Psoas muscle (tissue), 8 donors: ENCODE data around the gene EDN2. TPM values are rescaled to one million over a fixed set of nuclear protein-coding genes. Genes with fewer than 3 reads are reported as not detected.

Experiments
- ATAC-seq, 4 donors: fragments of 200-7000 bp; cut with Tn5 transposase; one replicate each; pipeline ENCODE4 v1.9.1; 2020; ENCODE audit warnings: moderate library complexity in 3 of 4, mild to moderate bottlenecking in 2 of 4
- DNase-seq, 2 donors: peaks; one replicate each; pipeline ENCODE4 v3.0.0-alpha.2; 2020
- H3K27ac ChIP-seq: fragments of 200-600 bp; one replicate; pipeline ENCODE4 v1.8.0; 2022
- H3K27me3 ChIP-seq, 3 donors: fragments of 200-600 bp in 1 of 3; one replicate each; pipeline versions ENCODE4 v1.6.1 to v1.8.0; 2013 to 2022; ENCODE audit warnings: low read length in 2 of 3, mild to moderate bottlenecking in 2 of 3, moderate library complexity in 1 of 3; ENCODE audit not compliant: insufficient read depth in 3 of 3
- H3K36me3 ChIP-seq, 2 donors: fragments of 200-600 bp in 1 of 2; one replicate each; pipeline versions ENCODE4 v1.6.1 to v1.8.0; 2013 to 2022; ENCODE audit warnings: low read depth in 1 of 2, mild to moderate bottlenecking in 1 of 2, moderate library complexity in 1 of 2; ENCODE audit not compliant: insufficient read depth in 1 of 2
- H3K4me1 ChIP-seq: fragments of 200-600 bp; one replicate; pipeline ENCODE4 v1.8.0; 2022
- H3K4me3 ChIP-seq: fragments of 200-600 bp; one replicate; pipeline ENCODE4 v1.8.0; 2022; ENCODE audit warnings: mild to moderate bottlenecking
- H3K9me3 ChIP-seq: fragments of 200-600 bp; one replicate; pipeline ENCODE4 v1.8.0; 2022
- CTCF ChIP-seq: fragments of 200-600 bp; IDR thresholded peaks from one replicate; pipeline ENCODE4 v1.8.0; 2022; ENCODE audit warnings: antibody characterized with exemption
- WGBS, 3 donors: extraction: QIAGEN DNeasy Blood & Tissue Kit; methylation state at CpG; one replicate each; pipeline versions ENCODE4 v1.1.6 to v1.1.7; 2013; 5-methylcytosine and 5-hydroxymethylcytosine counted together
- intact Hi-C, 2 donors: fragments of 100-400 bp; cut with DNase I; formaldehyde crosslinking; loops; one replicate each; pipeline versions ENCODE4 v1.11.0 to v1.14.2; 2022
- polyA plus RNA-seq, 3 donors: library from polyadenylated mRNA; stranded (reverse); fragments of 200-250 nt; gene quantifications; one replicate each; pipeline ENCODE4 v1.2.3, GENCODE V29; 2013
- total RNA-seq, 4 donors: library from RNA; stranded (reverse); fragmentation: NEBNext Ultra II Directional in 2 of 4; extraction: Animal tissue kit (Norgen Biotek cat#: 25700) in 2 of 4; gene quantifications; one replicate each; pipeline versions ENCODE4 v1.2.1 to v1.2.4, GENCODE V29; 2021 to 2023
- donor health status: healthy with polysubstance abuse.
- donor health status: DM: no; HTN: no; CAD: no; lungs with moderate emphysema.
- donor health status: Bipolar disorder and iron deficiency.
- donor health status: healthy.
- donor health status: DM: yes; HTN: yes; CAD: no.
- donor health status: DM: no; HTN: no; CAD: no.
- donor health status: DM: no; HTN: no; CAD: no.
- donor health status: DM: yes; HTN: yes; CAD: no.

Gene EDN2
- total and polyA plus RNA-seq, 7 donors: 0.03 to 0.10 TPM; not detected in 5

- ATAC-seq (no peak), DNase-seq (no peak)
- intact Hi-C loops: no loop called here
- no peaks in the 10 kb centered on the region for H3K27me3 ChIP-seq
- H3K4me1 ChIP-seq: no peaks in the 10 kb centered on the region
- no peak for TF ChIP-seq CTCF
- no peak overlapping the region for H3K4me3 ChIP-seq
- no peak overlapping the region for H3K27ac ChIP-seq
- no peaks in the 10 kb centered on the region for H3K9me3 ChIP-seq
- WGBS, 3 donors: 96 to 100% (median 98%) methylated on average over 4 of the region's 4 CpGs
- no peaks in the 10 kb centered on the region for H3K36me3 ChIP-seq
These were observed 42.6 kb upstream of the EDN2 start for GRCh38 chr1:41526956-41527561.

DNA sequence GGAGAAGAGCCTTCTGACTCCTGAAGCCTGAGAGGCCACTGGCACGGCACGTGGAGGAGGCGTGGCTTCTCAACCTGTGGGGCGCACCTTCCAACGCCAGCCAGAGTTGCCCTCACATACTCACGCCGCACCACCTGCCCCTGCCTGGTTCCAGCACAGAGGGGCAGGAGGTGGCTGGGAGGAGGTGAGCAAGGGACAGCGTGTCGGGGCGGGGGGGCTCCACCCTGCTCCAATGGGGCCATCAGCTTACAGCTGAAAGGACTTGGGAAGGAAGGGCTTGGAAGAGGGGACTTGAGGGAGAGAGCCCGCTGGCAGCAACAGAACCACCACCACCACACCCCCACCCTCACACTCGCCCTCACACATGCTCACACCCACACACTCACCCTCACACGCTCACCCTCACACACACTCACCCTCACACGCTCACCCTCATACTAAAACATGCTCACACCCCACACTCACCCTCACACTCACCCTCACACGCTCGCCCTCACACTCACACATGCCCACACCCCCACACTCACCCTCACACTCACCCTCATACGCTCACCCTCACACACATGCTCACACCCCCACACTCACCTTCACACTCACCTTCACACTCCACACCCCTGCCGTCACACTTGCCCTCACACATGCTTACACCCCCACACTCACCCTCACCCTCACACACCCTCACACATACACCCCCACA lies 41.6 kb upstream of the EDN2 start:
- Histone ChIP-seq H3K36me3 (no peaks in the 10 kb centered on the region), H3K4me3 (no peak overlapping the region), H3K27me3 (no peaks in the 10 kb centered on the region), H3K9me3 (no peaks in the 10 kb centered on the region), H3K27ac (no peak overlapping the region), H3K4me1 (no peaks in the 10 kb centered on the region)
- WGBS, 3 donors: 90 to 92% (median 92%) methylated on average over 18 of the region's 18 CpGs
- no peak for TF ChIP-seq CTCF
- ATAC-seq (no peak), DNase-seq (no peak)
- intact Hi-C loops: no loop called here

DNA sequence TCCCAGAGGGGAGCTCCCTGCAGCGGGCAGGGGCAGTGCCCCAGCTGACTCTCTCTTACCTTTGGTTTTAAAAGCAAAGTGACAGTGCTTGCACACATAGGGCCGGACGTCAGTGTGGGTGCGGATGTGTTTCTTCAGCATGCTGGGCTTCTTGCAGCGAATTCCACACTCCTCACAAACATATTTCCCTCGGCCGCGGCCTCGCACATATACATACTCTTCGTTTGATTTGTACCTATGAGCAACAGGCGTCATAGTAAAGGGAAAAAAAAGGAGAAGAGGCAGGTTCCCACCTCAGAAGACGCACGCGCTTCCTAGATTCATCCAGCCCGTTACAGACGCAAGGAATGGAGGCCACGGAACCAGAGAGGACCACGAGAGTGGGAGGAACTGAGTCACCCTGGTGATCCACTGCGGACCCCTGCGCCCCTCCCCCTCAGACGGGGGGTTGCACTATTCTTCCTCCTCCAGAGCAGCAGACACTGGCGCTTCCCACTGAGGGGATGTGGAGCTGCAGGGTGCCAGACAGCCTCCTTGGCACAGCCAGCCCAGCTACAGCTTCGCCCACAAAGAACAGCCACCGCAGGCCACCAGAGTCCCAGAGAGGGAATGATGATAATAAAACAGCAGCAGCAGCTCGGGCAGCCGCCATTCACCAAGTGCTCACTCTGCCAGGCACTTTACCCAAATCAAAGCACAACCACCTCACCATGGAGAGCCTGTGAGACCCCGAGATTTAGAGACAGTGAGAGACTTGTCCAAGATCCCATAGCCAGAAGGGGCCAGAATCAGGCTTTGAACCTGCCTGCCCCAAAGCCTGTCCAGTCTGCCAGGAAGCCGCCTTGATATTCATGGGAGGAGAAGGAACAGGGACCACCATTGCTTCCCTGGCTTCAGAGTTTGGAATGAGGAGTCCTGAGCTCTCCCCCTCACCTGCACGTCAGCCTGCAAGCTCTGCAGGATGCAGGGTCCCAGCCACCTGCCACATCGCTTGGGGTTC lies 40.5 kb upstream of the EDN2 start:
- no peak overlapping the region for H3K27ac ChIP-seq
- no peak overlapping the region for H3K4me3 ChIP-seq
- intact Hi-C loops: no loop called here
- no peak for TF ChIP-seq CTCF
- 93 to 94% (median 94%) methylated on average over 30 of the region's 30 CpGs for WGBS, 3 donors
- H3K36me3 ChIP-seq: no peaks in the 10 kb centered on the region
- H3K27me3 ChIP-seq: no peaks in the 10 kb centered on the region
- no peaks in the 10 kb centered on the region for H3K4me1 ChIP-seq
- H3K9me3 ChIP-seq: no peaks in the 10 kb centered on the region
- DNase-seq (no peak), ATAC-seq (no peak)

GRCh38 chr1:41523949-41524675 lies 39.6 kb upstream of the EDN2 start:
- DNase-seq (peak in 1 of 2 donors; percentile 41), ATAC-seq (no peak)
- Histone ChIP-seq H3K4me1 (no peaks in the 10 kb centered on the region), H3K27me3 (no peaks in the 10 kb centered on the region), H3K9me3 (no peaks in the 10 kb centered on the region), H3K4me3 (no peak overlapping the region), H3K27ac (no peak overlapping the region), H3K36me3 (no peaks in the 10 kb centered on the region)
- no peak for TF ChIP-seq CTCF
- intact Hi-C loops: no loop called here
- WGBS, 3 donors: 80 to 86% (median 85%) methylated on average over 8 to 9 of the region's 9 CpGs
